GF-D8 (cell line): ENCODE data around the gene TTC39C.
"Not testable (repeated sequence)": the region's sequence is repeated elsewhere in the genome, so short reads cannot be mapped to it uniquely, and the experiment has no call there.

Source experiments
- DNase-seq: peaks from one replicate; lab custom pipeline; 2025; lab: John Stamatoyannopoulos, UW

TTC39C gene

GRCh38 chr18:24018299-24018886, 3.8 kb downstream of the TTC39C start:
- DNase-seq = no peak

GRCh38 chr18:24019641-24020331, 5.2 kb downstream of the TTC39C start:
- peak; percentile 87 for DNase-seq

GRCh38 chr18:24021505-24021904, 7.0 kb downstream of the TTC39C start:
- peak; percentile 55 for DNase-seq

GRCh38 chr18:24022161-24022560, 7.6 kb downstream of the TTC39C start:
- DNase-seq = no peak

- DNase-seq = no peak
Observed at GRCh38 chr18:24023185-24023814, 8.7 kb downstream of the TTC39C start.

GRCh38 chr18:24024425-24024824, 9.9 kb downstream of the TTC39C start:
- no peak for DNase-seq

- no peak for DNase-seq
Observed at GRCh38 chr18:24026457-24026856, 11.9 kb downstream of the TTC39C start.

- DNase-seq = peak; percentile 21
Observed at GRCh38 chr18:24027156-24027827, 12.7 kb downstream of the TTC39C start.

- DNase-seq = not testable (repeated sequence)
Observed at GRCh38 chr18:24028946-24029345, 14.4 kb downstream of the TTC39C start.

GRCh38 chr18:24031318-24031717, 16.8 kb downstream of the TTC39C start:
- DNase-seq = no peak

- DNase-seq = no peak
Observed at GRCh38 chr18:24031916-24032315, 17.4 kb downstream of the TTC39C start.

- no peak for DNase-seq
Observed at GRCh38 chr18:24033641-24034412, 19.3 kb downstream of the TTC39C start.

- DNase-seq = no peak
Observed at GRCh38 chr18:24035316-24035715, 20.8 kb downstream of the TTC39C start.

GRCh38 chr18:24039671-24040070, 25.1 kb downstream of the TTC39C start:
- no peak for DNase-seq

GRCh38 chr18:24041691-24042090, 27.1 kb downstream of the TTC39C start:
- DNase-seq = no peak

GRCh38 chr18:24043403-24043802, 28.8 kb downstream of the TTC39C start:
- peak; percentile 53 for DNase-seq

- no peak for DNase-seq
Observed at GRCh38 chr18:24048261-24048660, 33.7 kb downstream of the TTC39C start.

- DNase-seq = no peak
Observed at GRCh38 chr18:24049142-24049541, 34.6 kb downstream of the TTC39C start.

- no peak for DNase-seq
Observed at GRCh38 chr18:24051031-24051947, 36.7 kb downstream of the TTC39C start.

- no peak for DNase-seq
Observed at GRCh38 chr18:24052053-24052452, 37.5 kb downstream of the TTC39C start.

- no peak for DNase-seq
Observed at GRCh38 chr18:24053211-24053610, 38.7 kb downstream of the TTC39C start.
